WTC11 (cell line): ENCODE data around the gene EEFSEC.

Experiments used
- MYBL2 ChIP-seq: sonication (generic); formaldehyde crosslinking; IDR thresholded peaks from 2 replicates; pipeline ENCODE4 v1.8.1; 2023; ENCODE audit warnings: mild to moderate bottlenecking, moderate library complexity, missing genetic modification reagents
- TF ChIP-seq, protein P1 (sequence below): sonication (generic); formaldehyde crosslinking; IDR thresholded peaks from 2 replicates; pipeline ENCODE4 v1.8.1; 2022; ENCODE audit warnings: low read depth, missing genetic modification reagents, borderline replicate concordance
- TF ChIP-seq, protein P2 (sequence below): fragments of 200-600 bp; IDR thresholded peaks from 2 replicates; pipeline ENCODE4 v1.8.0; 2022; ENCODE audit warnings: antibody characterized with exemption
- TF ChIP-seq, protein P3 (sequence below): fragments of 250-450 bp; sonication (Bioruptor Pico); conservative IDR thresholded peaks from 2 replicates; pipeline ENCODE4 v1.9.0; 2021; ENCODE audit warnings: mild to moderate bottlenecking
- TF ChIP-seq, protein P4 (sequence below): sonication (generic); formaldehyde crosslinking; IDR thresholded peaks from 2 replicates; pipeline ENCODE4 v1.8.0; 2022; ENCODE audit warnings: missing genetic modification reagents
- TF ChIP-seq, protein P5 (sequence below): sonication (generic); formaldehyde crosslinking; IDR thresholded peaks from 2 replicates; pipeline ENCODE4 v1.8.1; 2023; ENCODE audit warnings: mild to moderate bottlenecking, missing genetic modification reagents, moderate library complexity
- TF ChIP-seq, protein P6 (sequence below): sonication (generic); formaldehyde crosslinking; IDR thresholded peaks from 2 replicates; pipeline ENCODE4 v1.8.0; 2022; ENCODE audit warnings: mild to moderate bottlenecking, missing genetic modification reagents
- TF ChIP-seq, protein P7 (sequence below): sonication (generic); formaldehyde crosslinking; IDR thresholded peaks from 2 replicates; pipeline ENCODE4 v1.8.1; 2022; ENCODE audit warnings: missing genetic modification reagents, borderline replicate concordance
- TF ChIP-seq, protein P8 (sequence below): sonication (generic); formaldehyde crosslinking; conservative IDR thresholded peaks from 2 replicates; pipeline ENCODE4 v1.8.1; 2022; ENCODE audit warnings: mild to moderate bottlenecking, missing genetic modification reagents

DNA sequence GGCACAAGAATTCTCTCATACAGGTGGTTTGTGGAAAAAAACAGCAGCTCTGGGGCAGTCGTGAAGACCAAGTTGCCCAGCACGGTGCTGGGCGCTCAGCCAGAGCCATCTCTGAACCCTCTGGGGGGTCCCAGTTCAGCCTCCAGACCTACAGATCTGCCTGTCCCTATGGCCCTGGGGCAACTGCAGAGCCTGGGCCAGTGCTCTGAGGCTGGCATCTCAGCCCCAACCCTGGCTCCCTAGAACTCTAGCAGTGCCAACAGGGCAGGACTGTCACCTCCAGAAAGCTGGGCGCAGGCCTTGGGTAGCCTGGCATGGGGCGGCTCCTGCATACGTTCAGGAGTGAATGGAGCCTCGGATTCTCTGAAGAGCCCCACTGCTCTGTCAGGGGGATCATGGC is 268.7 kb downstream of the EEFSEC start:
- TF ChIP-seq, protein P1, sequence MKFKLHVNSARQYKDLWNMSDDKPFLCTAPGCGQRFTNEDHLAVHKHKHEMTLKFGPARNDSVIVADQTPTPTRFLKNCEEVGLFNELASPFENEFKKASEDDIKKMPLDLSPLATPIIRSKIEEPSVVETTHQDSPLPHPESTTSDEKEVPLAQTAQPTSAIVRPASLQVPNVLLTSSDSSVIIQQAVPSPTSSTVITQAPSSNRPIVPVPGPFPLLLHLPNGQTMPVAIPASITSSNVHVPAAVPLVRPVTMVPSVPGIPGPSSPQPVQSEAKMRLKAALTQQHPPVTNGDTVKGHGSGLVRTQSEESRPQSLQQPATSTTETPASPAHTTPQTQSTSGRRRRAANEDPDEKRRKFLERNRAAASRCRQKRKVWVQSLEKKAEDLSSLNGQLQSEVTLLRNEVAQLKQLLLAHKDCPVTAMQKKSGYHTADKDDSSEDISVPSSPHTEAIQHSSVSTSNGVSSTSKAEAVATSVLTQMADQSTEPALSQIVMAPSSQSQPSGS (CRISPR knock-in tag): no peak
- TF ChIP-seq, protein P2, sequence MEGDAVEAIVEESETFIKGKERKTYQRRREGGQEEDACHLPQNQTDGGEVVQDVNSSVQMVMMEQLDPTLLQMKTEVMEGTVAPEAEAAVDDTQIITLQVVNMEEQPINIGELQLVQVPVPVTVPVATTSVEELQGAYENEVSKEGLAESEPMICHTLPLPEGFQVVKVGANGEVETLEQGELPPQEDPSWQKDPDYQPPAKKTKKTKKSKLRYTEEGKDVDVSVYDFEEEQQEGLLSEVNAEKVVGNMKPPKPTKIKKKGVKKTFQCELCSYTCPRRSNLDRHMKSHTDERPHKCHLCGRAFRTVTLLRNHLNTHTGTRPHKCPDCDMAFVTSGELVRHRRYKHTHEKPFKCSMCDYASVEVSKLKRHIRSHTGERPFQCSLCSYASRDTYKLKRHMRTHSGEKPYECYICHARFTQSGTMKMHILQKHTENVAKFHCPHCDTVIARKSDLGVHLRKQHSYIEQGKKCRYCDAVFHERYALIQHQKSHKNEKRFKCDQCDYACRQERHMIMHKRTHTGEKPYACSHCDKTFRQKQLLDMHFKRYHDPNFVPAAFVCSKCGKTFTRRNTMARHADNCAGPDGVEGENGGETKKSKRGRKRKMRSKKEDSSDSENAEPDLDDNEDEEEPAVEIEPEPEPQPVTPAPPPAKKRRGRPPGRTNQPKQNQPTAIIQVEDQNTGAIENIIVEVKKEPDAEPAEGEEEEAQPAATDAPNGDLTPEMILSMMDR: no peak
- TF ChIP-seq, protein P3, sequence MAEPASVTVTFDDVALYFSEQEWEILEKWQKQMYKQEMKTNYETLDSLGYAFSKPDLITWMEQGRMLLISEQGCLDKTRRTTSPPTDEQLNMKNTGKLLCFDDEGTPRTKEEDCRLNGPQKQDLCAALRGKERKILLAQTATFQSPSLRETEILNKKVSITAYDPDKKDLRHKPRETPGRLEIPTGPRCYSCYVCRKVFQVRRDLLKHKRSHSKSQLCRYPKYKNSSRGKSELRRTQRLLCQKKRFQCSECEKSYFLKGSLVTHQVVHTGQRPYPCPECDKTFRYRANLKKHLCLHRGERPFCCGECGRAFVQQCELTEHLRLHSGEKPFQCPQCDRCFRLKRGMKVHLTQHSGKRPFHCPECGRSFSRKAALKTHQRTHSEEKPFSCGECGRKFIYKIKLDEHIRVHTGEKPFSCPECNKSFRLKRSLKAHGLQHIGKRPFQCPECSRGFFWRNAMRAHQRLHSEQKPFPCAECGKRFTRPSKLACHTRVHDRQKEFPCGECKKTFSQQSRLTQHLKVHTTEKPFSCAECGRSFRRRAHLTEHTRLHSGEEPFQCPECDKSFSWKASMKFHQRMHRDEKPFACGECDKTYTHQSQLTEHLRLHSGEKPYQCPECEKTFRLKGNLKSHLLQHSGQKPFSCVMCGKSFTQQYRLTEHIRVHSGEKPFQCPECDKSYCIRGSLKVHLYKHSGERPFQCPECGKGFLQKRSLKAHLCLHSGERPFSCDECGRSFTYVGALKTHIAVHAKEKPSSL (CRISPR knock-in tag): no peak
- TF ChIP-seq, protein P4, sequence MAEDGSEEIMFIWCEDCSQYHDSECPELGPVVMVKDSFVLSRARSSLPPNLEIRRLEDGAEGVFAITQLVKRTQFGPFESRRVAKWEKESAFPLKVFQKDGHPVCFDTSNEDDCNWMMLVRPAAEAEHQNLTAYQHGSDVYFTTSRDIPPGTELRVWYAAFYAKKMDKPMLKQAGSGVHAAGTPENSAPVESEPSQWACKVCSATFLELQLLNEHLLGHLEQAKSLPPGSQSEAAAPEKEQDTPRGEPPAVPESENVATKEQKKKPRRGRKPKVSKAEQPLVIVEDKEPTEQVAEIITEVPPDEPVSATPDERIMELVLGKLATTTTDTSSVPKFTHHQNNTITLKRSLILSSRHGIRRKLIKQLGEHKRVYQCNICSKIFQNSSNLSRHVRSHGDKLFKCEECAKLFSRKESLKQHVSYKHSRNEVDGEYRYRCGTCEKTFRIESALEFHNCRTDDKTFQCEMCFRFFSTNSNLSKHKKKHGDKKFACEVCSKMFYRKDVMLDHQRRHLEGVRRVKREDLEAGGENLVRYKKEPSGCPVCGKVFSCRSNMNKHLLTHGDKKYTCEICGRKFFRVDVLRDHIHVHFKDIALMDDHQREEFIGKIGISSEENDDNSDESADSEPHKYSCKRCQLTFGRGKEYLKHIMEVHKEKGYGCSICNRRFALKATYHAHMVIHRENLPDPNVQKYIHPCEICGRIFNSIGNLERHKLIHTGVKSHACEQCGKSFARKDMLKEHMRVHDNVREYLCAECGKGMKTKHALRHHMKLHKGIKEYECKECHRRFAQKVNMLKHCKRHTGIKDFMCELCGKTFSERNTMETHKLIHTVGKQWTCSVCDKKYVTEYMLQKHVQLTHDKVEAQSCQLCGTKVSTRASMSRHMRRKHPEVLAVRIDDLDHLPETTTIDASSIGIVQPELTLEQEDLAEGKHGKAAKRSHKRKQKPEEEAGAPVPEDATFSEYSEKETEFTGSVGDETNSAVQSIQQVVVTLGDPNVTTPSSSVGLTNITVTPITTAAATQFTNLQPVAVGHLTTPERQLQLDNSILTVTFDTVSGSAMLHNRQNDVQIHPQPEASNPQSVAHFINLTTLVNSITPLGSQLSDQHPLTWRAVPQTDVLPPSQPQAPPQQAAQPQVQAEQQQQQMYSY (CRISPR knock-in tag): no peak
- TF ChIP-seq, protein P5, sequence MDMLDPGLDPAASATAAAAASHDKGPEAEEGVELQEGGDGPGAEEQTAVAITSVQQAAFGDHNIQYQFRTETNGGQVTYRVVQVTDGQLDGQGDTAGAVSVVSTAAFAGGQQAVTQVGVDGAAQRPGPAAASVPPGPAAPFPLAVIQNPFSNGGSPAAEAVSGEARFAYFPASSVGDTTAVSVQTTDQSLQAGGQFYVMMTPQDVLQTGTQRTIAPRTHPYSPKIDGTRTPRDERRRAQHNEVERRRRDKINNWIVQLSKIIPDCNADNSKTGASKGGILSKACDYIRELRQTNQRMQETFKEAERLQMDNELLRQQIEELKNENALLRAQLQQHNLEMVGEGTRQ (CRISPR knock-in tag): no peak
- TF ChIP-seq, protein P6, sequence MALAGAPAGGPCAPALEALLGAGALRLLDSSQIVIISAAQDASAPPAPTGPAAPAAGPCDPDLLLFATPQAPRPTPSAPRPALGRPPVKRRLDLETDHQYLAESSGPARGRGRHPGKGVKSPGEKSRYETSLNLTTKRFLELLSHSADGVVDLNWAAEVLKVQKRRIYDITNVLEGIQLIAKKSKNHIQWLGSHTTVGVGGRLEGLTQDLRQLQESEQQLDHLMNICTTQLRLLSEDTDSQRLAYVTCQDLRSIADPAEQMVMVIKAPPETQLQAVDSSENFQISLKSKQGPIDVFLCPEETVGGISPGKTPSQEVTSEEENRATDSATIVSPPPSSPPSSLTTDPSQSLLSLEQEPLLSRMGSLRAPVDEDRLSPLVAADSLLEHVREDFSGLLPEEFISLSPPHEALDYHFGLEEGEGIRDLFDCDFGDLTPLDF (CRISPR knock-in tag): no peak
- TF ChIP-seq, protein P7, sequence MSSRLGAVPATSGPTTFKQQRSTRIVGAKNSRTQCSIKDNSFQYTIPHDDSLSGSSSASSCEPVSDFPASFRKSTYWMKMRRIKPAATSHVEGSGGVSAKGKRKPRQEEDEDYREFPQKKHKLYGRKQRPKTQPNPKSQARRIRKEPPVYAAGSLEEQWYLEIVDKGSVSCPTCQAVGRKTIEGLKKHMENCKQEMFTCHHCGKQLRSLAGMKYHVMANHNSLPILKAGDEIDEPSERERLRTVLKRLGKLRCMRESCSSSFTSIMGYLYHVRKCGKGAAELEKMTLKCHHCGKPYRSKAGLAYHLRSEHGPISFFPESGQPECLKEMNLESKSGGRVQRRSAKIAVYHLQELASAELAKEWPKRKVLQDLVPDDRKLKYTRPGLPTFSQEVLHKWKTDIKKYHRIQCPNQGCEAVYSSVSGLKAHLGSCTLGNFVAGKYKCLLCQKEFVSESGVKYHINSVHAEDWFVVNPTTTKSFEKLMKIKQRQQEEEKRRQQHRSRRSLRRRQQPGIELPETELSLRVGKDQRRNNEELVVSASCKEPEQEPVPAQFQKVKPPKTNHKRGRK (CRISPR knock-in tag): no peak
- TF ChIP-seq, protein P8, sequence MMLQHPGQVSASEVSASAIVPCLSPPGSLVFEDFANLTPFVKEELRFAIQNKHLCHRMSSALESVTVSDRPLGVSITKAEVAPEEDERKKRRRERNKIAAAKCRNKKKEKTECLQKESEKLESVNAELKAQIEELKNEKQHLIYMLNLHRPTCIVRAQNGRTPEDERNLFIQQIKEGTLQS (CRISPR knock-in tag): no peak
- no peak for TF ChIP-seq MYBL2
